Right atrium auricular region (tissue), 2 donors: Measurements from ENCODE around the gene SYT9. TPM values are rescaled to one million over a fixed set of nuclear protein-coding genes. Genes with fewer than 3 reads are reported as not detected.

Source experiments
- DNase-seq: peaks from one replicate; pipeline ENCODE4 v3.0.0-alpha.2; 2019; ENCODE audit warnings: low spot score
- H3K27ac ChIP-seq, 2 donors: fragments of 200-600 bp; sonication (generic); 1 replicate in 1 of 2; 2 replicates in 1 of 2; pipeline ENCODE4 v1.5.1; 2016 to 2019
- H3K27me3 ChIP-seq, 2 donors: fragments of 200-600 bp; sonication (generic); one replicate each; pipeline versions ENCODE4 v1.5.1 to v1.6.0; 2017 to 2019
- H3K36me3 ChIP-seq: fragments of 200-600 bp; sonication (generic); one replicate; pipeline ENCODE4 v1.5.1; 2016
- H3K4me1 ChIP-seq, 2 donors: fragments of 200-600 bp; sonication (generic); one replicate each; pipeline versions ENCODE4 v1.5.1 to v1.6.0; 2017 to 2019
- H3K4me3 ChIP-seq, 2 donors: fragments of 200-600 bp; sonication (generic); 1 replicate in 1 of 2; 2 replicates in 1 of 2; pipeline ENCODE4 v1.5.1; 2017 to 2019; ENCODE audit warnings: mild to moderate bottlenecking in 1 of 2, moderate library complexity in 1 of 2
- H3K9me3 ChIP-seq, 2 donors: fragments of 200-600 bp; sonication (generic); one replicate each; pipeline ENCODE4 v1.5.1; 2019
- CTCF ChIP-seq, 2 donors: fragments of 200-600 bp; sonication (generic); IDR thresholded peaks; one replicate each; pipeline ENCODE4 v1.5.1; 2019; ENCODE audit warnings: antibody characterized with exemption in 2 of 2
- total RNA-seq, 2 donors: library from RNA; depleted of rRNA; stranded (reverse); fragments of >200 nt; gene quantifications; one replicate each; pipeline ENCODE4 v1.1.0, GENCODE V29; 2016

The SYT9 gene
- total RNA-seq, 2 donors from 2014 or later, result 0.16 to 0.74 TPM

GRCh38 chr11:7291100-7291829 is 39.6 kb downstream of the SYT9 start:
- TF ChIP-seq CTCF (IDR thresholded peaks at IDR 0.05), result no peak
- DNase-seq, result no peak
- H3K9me3 ChIP-seq, result peaks cover 0 to under 1% of the 10 kb centered on the region in 2 donors
- no peaks in the 10 kb centered on the region for H3K27me3 ChIP-seq
- H3K27ac ChIP-seq, result no peak overlapping the region
- H3K36me3 ChIP-seq, result no peaks in the 10 kb centered on the region
- no peak overlapping the region for H3K4me3 ChIP-seq
- H3K4me1 ChIP-seq, result no peaks in the 10 kb centered on the region

- H3K27ac ChIP-seq, result no peak overlapping the region
- TF ChIP-seq CTCF (IDR thresholded peaks at IDR 0.05), result no peak
- no peaks in the 10 kb centered on the region for H3K27me3 ChIP-seq
- no peaks in the 10 kb centered on the region for H3K36me3 ChIP-seq
- no peak overlapping the region for H3K4me3 ChIP-seq
- H3K9me3 ChIP-seq, result no peaks in the 10 kb centered on the region
- no peaks in the 10 kb centered on the region for H3K4me1 ChIP-seq
- no peak for DNase-seq
These were observed 41.2 kb downstream of the SYT9 start for GRCh38 chr11:7292922-7293321.

- no peak overlapping the region for H3K4me3 ChIP-seq
- H3K9me3 ChIP-seq, result no peaks in the 10 kb centered on the region
- DNase-seq, result no peak
- TF ChIP-seq CTCF (IDR thresholded peaks at IDR 0.05), result no peak
- H3K27me3 ChIP-seq, result no peaks in the 10 kb centered on the region
- H3K36me3 ChIP-seq, result no peaks in the 10 kb centered on the region
- H3K4me1 ChIP-seq, result no peaks in the 10 kb centered on the region
- no peak overlapping the region for H3K27ac ChIP-seq
These were observed 47.7 kb downstream of the SYT9 start for GRCh38 chr11:7299393-7299792.

GRCh38 chr11:7300281-7300680 is 48.6 kb downstream of the SYT9 start:
- DNase-seq, result no peak
- H3K36me3 ChIP-seq, result no peaks in the 10 kb centered on the region
- H3K27ac ChIP-seq, result no peak overlapping the region
- H3K27me3 ChIP-seq, result no peaks in the 10 kb centered on the region
- no peak overlapping the region for H3K4me3 ChIP-seq
- TF ChIP-seq CTCF (IDR thresholded peaks at IDR 0.05), result no peak
- H3K9me3 ChIP-seq, result no peaks in the 10 kb centered on the region
- no peaks in the 10 kb centered on the region for H3K4me1 ChIP-seq

- Histone ChIP-seq H3K36me3 (no peaks in the 10 kb centered on the region), H3K27ac (no peak overlapping the region), H3K4me3 (no peak overlapping the region), H3K27me3 (no peaks in the 10 kb centered on the region), H3K4me1 (no peaks in the 10 kb centered on the region), H3K9me3 (no peaks in the 10 kb centered on the region)
- no peak for TF ChIP-seq CTCF (IDR thresholded peaks at IDR 0.05)
- DNase-seq, result no peak
These were observed 51.4 kb downstream of the SYT9 start for GRCh38 chr11:7303146-7303545.

- Histone ChIP-seq H3K36me3 (no peaks in the 10 kb centered on the region), H3K4me3 (no peak overlapping the region)
These were observed 55.2 kb downstream of the SYT9 start for GRCh38 chr11:7306900-7307299.

More at GRCh38 chr11:7306900-7307299, 55.2 kb downstream of the SYT9 start:
- Histone ChIP-seq H3K27ac (no peak overlapping the region), H3K27me3 (no peaks in the 10 kb centered on the region), H3K4me1 (no peaks in the 10 kb centered on the region), H3K9me3 (no peaks in the 10 kb centered on the region)
- no peak for DNase-seq
- TF ChIP-seq CTCF (IDR thresholded peaks at IDR 0.05), result no peak
